ENCODE measurements around the gene TUBA4A. TPM values are rescaled to one million over a fixed set of nuclear protein-coding genes. Genes with fewer than 3 reads are reported as not detected.

TUBA4A gene
- total RNA-seq, 2 experiments from 2014 or later = 96.0 to 186 TPM

GRCh38 chr2:219279151-219279915 lies 25.6 kb upstream of the TUBA4A start, which contains the start of gene DNAJB2:
TSS of gene DNAJB2 (plus strand) at chr2:219279366. CDS start at chr2:219279834, 468 bp downstream.
- intact Hi-C loops (cut with micrococcal nuclease; ENCODE audit: unreplicated experiment) = loop anchor here (1.0 to 10.0 kb wide), 7 partner anchors 16 to 395 kb away; partner anchors contain the start of genes ANKZF1, ATG9A, NHEJ1 and TUBA4A
- POLR2A ChIA-PET = interaction anchor here (0.6 to 3.4 kb wide), 9 partner anchors 12 to 128 kb away, joined by 3 to 21 read pairs (median 4); partner anchors contain the start of genes GLB1L, STK16 and ZFAND2B
- Histone ChIP-seq H3K4me2 (ENCODE audit: low read length) (peak within 1 kb of the TSS; percentile 81), H2AFZ (ENCODE audit: low read length) (peak within 1 kb of the TSS; percentile 74), H3K79me2 (ENCODE audit: insufficient read depth, low read depth, low read length) (peaks cover 19% of the 10 kb centered on the region; the same call in 1 of the 2 replicates), H3K9me2 (ENCODE audit: insufficient read depth, low read length) (no peaks in the 10 kb centered on the region), H3K4me1 (ENCODE audit: insufficient read depth, low read length, poor library complexity, severe bottlenecking) (peaks cover 39% of the 10 kb centered on the region), H3K36me3 (ENCODE audit: insufficient read depth, low read length) (peaks cover 39% of the 10 kb centered on the region), H3K27ac (ENCODE audit: low read depth, low read length, poor library complexity, severe bottlenecking) (peak within 1 kb of the TSS; percentile 90), H3K4me3 (ENCODE audit: low read depth, low read length, poor library complexity, severe bottlenecking) (peak within 1 kb of the TSS; percentile 83), H4K20me1 (ENCODE audit: insufficient read depth, low read length) (peaks cover 5% of the 10 kb centered on the region), H3K9me3 (ENCODE audit: low read length) (no peaks in the 10 kb centered on the region)
- no TSS peak for BruUV-seq (replicated peaks)
- TF ChIP-seq EZH2phosphoT487 (IDR thresholded peaks at IDR 0.05; ENCODE audit: borderline replicate concordance, low read depth, low read length) (no peak), CTCF (conservative IDR thresholded peaks at IDR 0.05; ENCODE audit: low read length) (no peak)
- peak; percentile 99 for DNase-seq (ENCODE audit: low spot score)
- CTCF ChIA-PET (ENCODE audit: unreplicated experiment) = interaction anchor here (0.6 to 3.0 kb wide), 5 partner anchors 9 to 886 kb away, joined by 3 to 13 read pairs (median 7); partner anchors contain the start of genes TUBA4A and TUBA4B

- Histone ChIP-seq H3K27ac (ENCODE audit: low read depth, low read length, poor library complexity, severe bottlenecking) (peak overlapping the region; percentile 90), H3K4me2 (ENCODE audit: low read length) (peak overlapping the region; percentile 81), H3K9me3 (ENCODE audit: low read length) (no peaks in the 10 kb centered on the region), H3K79me2 (ENCODE audit: insufficient read depth, low read depth, low read length) (peaks cover 19% of the 10 kb centered on the region; the same call in 1 of the 2 replicates), H4K20me1 (ENCODE audit: insufficient read depth, low read length) (peaks cover 5% of the 10 kb centered on the region), H3K4me3 (ENCODE audit: low read depth, low read length, poor library complexity, severe bottlenecking) (peak overlapping the region; percentile 83), H3K36me3 (ENCODE audit: insufficient read depth, low read length) (peaks cover 34% of the 10 kb centered on the region), H3K4me1 (ENCODE audit: insufficient read depth, low read length, poor library complexity, severe bottlenecking) (peaks cover 39% of the 10 kb centered on the region), H3K9me2 (ENCODE audit: insufficient read depth, low read length) (no peaks in the 10 kb centered on the region), H2AFZ (ENCODE audit: low read length) (peak overlapping the region; percentile 74; the same call in 1 of the 2 replicates)
- intact Hi-C loops (cut with micrococcal nuclease; ENCODE audit: unreplicated experiment) = loop anchor here (1.0 to 10.0 kb wide), 7 partner anchors 17 to 394 kb away; partner anchors contain the start of genes ANKZF1, ATG9A, NHEJ1 and TUBA4A
- POLR2A ChIA-PET = interaction anchor here (0.6 to 3.4 kb wide), 14 partner anchors 13 to 363 kb away, joined by 3 to 21 read pairs (median 4); partner anchors contain the start of genes DNPEP, GLB1L, STK16 and TUBA4A
- CTCF ChIA-PET (ENCODE audit: unreplicated experiment) = interaction anchor here (0.6 to 3.0 kb wide), 6 partner anchors 8 to 885 kb away, joined by 3 to 13 read pairs (median 8); partner anchors contain the start of genes TUBA4A and TUBA4B
- peak; percentile 59 for DNase-seq (ENCODE audit: low spot score)
- no TSS peak for BruUV-seq (replicated peaks)
- TF ChIP-seq CTCF (conservative IDR thresholded peaks at IDR 0.05; ENCODE audit: low read length) = no peak
- TF ChIP-seq EZH2phosphoT487 (IDR thresholded peaks at IDR 0.05; ENCODE audit: borderline replicate concordance, low read depth, low read length) = no peak
Observed at GRCh38 chr2:219278655-219279150, 25.0 kb upstream of the TUBA4A start.

All from OCI-LY7 (cell line).